GM21367 (cell line): ENCODE measurements around the gene TAOK1.
"Not testable (repeated sequence)": the region's sequence is repeated elsewhere in the genome, so short reads cannot be mapped to it uniquely, and the experiment has no call there.

Experiments used
- ATAC-seq: cut with Tn5 transposase; IDR thresholded peaks from one replicate; pipeline ENCODE4 v1.9.1; 2021; ENCODE audit not compliant: unreplicated experiment

TAOK1 gene

DNA sequence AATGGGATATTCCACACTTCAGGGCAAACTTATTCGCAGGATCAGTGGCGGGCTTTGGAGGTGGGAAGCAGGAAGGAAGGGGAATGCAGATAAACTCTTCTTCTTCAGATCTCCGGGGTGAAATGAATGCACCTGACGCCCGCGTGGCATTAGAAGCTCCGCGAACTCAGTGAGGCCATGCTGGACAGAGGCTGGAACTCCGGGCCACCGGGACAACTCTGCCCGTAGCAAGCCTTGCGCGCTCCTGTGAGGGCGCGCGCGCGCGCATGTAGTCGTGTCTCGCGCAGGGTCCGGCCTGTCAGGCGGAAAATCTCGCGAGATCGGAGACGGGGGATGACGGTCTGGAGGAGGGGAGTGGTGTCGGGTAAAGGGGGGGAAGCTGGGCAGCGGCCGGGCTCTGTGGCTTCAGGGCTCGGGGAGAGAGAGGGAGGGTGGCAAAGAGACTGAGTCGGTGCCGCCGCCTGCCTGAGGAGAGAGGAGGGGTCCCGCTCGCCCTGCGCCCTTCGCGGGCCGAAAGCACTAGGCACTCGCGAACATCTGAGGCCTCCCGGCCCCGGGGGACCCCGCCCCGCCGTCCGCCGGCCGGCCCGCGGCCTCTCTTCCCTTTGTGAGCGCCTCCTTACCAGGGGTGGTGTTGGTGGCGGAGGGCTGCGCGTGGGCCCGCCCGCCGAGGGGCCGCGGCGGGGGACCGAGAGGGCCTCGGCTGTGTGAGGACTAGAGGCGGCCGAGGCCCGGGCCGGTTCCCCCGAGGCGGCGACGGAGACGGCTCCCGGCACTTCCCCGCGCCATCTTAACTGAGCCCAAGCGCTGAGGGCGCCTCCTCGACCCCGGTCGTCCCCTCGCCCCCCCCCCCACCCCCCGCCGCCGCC lies at the start of gene TAOK1:
TAOK1 (plus strand) TSS at position 382 of the 869 bp plus-strand sequence. CDS start 61,186 bp downstream, outside the sequence.
- ATAC-seq, result peak; percentile 66

DNA sequence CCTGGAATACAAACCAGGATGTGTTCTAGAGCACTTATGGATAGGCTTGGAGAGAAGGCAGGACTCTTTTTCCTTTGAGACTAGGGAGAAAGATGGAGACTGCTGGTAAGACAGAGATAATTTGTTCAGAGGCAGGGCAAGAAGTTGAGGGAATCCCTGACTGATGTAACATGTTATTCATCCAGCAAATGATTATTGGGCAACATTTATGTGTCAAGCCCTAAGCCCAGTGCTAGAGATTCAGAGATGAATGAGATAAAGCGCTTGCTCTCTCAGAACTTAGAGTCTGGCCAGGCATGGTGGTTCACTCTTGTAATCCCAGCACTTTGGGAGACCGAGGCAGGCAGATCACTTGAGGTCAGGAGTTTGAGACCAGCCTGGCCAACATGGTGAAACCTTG lies 48.4 kb upstream of the TAOK1 start:
- ATAC-seq, result no peak

DNA sequence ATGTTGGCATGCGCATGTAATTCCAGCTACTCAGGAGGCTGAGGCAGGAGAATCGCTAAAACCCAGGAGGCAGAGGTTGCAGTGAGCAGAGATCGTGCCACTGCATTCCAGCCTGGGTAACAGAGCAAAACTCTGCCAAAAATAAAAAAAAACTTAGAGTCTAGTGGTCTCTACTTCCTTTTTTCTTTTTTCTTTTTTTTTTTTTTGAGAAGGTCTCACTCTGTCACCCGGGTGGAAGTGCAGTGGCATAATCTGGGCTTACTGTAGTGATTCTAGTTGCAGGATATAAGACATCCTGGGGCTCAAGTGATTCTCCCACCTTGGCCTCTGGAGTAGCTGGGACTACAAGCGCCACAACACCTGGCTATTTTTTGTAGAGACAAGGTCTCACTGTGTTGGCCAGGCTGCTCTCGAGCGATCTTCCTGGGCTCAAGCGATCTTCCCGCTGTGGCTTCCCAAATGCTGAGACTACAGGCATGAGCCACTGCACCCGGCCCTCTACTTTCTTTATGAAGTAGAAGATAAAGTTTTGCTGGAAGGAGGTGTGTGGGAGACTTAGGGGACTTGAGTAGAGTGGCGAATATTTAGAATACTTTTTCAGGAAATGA lies 47.9 kb upstream of the TAOK1 start:
- ATAC-seq, result no peak

DNA sequence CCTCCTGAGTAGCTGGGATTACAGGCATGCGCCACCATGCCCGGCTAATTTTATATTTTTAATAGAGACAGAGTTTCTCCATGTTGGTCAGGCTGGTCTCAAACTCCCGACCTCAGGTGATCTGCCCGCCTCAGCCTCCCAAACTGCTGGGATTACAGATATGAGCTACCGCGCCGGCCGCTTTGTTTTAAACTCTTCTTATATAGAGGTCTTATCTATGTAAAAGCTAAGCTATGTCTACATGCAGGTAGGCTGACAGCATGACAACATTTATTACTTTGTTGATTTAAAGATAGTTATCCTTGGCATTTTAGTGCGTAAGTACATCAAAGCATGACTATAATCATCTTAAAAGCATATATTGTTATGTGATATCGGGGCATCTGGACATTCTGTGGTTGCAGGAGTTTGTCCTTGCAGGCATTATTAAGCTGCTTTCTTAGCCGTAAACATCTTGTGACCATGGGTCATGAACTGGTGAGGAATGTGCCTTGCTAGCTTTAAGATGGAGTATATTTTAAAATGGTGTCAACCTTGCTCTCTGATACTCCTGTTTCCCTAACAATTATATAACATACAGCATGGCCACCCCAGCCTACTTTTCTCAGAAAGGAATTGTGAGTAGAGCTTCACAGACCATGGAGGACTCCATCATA lies 45.8 kb upstream of the TAOK1 start:
- ATAC-seq, result no peak

DNA sequence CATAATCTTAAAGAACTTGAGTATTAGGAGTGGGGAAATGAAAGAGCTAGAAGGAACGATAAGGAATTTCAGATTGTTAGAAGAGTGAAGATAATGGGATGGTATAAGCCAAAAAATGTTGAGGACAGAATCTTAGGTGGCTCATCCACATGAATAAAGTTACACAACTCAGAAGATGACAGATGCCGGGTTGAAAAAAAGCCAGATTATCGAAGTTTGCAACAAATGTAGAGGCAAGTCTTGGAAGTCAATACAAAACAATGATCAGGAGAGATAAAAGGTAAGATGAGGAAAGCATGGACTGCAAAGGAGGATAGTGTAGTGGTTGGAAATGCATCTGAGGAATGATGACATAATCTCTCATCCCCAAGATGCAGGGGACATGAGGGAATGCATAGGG lies 45.1 kb upstream of the TAOK1 start:
- ATAC-seq, result no peak

DNA sequence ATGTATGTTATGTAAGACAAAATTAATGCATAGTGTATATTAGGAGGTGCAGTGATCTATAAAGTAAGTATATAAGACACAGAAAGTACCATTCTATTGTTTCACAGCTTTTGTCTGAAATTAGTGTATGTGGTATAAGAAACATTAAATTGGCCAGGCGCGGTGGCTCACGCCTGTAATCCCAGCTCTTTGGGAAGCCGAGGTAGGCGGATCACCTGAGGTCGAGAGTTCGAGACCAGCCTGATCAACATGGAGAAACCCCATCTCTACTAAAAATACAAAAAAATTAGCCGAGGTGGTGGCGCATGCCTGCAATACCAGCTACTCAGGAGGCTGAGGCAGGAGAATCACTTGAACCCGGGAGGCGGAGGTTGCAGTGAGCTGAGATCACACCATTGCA lies 44.7 kb upstream of the TAOK1 start:
- ATAC-seq, result not testable (repeated sequence)

DNA sequence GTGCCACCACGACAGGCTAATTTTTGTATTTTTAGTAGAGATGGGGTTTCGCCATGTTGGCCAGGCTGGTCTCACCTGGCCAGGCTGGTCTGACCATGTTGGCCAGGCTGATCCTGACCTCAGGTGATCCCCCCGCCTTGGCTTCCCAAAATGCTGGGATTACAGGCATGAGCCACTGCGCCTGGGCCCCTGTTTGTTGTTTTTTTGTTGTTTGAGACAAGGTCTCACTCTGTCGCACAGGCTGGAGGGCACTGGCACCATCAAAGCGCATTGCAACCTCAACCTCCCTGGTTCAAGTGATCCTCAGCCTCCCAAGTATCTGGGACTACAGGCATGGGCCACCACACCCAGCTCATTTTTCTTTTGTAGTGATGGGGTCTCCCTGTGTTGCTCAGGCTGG lies 43.7 kb upstream of the TAOK1 start:
- ATAC-seq, result no peak

DNA sequence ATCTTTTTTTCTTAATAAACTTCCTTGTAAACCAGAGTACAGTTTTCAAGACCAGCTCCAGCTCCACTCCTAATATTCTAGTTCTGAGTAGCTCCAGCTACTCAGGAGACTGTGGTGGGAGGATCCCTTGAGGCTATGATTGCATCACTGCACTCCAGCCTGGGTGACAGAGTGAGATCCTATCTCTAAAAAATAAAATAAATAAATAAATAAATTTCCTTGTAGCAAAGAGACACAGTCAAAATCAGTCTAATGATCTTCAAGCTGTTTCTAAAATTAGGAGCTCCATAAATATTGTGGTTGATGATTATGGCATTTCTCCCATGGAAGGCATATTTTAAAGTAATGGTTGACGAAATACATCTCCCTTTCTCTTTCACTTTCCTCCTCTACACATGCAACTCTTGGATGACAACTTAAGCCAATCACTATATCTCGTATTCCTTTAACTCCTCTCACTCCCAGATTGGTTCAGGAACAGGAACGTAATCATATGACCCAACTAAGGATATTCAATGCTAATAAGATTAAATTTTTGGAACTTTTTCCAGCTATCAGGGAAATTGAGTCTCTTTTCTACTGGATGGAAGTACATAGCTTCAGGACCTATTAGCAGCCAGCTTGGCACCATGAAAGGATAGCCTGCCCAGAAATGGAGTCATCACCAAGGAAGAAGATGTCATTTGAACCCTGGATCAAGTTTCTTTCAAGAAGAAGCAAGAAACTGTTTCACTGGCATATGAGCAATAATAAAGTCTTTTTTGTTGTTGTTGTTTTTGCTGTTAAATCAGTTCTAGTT lies 42.1 kb upstream of the TAOK1 start:
- no peak for ATAC-seq

DNA sequence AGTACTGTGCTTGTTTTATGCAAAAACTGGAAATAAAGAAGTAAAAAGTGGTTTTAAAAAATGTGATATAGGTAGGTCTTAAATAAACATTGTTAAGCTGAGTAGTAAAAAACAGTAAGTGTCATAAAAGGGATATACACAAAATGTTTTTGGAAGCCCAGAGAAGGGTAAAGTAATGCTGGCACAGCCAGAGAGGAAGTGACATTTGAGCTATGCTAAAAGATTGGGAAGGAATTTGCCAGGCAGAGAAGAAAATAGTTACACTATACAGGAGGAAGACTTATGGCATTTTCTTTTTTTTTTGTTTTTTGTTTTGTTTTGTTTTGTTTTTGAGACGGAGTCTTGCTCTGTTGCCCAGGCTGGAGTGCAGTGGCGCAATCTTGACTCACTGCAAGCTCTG lies 40.8 kb upstream of the TAOK1 start:
- ATAC-seq, result no peak

DNA sequence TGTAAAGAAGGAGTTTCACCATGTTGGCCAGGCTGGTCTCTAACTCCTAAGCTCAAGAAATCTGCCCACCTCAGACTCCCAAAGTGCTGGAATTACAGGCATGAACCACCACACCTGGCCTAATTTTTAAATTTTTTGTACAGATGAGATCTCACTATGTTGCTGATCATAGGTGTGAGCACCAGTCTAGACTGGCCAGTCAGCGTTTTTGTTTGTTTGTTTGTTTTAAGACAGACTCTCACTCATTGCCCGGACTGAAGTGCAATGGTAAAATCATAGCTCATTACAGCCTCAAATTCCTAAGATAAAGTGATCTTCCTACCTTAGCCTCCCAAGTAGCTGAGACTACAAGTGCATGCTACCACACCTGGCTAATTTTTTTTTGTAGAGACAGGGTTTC lies 38.0 kb upstream of the TAOK1 start:
- no peak for ATAC-seq

DNA sequence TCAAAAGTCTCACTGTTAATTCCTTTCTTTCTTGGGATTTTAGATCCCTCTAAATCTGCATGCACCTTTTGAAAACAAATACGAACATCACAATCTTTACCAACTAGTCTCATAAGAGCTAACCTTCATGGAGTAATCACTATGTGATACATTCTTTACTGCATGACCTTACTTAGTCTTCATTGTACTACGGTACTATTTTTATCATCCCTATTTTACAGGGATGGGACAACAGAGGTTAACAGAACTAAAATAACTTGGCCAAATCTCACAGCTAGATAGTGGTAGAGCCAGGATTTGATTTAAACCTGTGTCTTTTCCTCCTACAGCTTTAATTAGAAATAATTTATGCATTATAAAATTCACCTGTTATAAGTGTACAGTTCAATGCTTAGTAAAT lies 32.9 kb upstream of the TAOK1 start:
- ATAC-seq, result no peak

DNA sequence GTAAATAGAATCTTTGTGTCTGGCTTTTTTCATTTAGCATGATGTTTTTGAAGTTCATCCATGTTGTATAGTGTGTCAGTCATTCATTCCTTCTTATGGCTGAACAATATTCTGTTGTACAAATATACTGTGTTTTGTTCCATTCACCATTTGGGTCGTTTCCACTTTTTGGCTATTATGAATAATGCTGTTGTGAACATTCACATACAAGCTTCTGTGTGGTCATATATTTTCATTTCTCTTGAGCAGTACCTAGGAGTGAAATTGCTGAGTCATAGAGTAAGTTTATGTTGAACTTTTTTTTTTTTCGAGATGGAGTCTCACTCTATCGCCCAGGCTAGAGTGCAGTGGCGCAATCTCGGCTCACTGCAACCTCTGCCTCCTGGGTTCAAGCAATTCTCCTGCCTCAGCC lies 32.3 kb upstream of the TAOK1 start:
- ATAC-seq, result no peak

DNA sequence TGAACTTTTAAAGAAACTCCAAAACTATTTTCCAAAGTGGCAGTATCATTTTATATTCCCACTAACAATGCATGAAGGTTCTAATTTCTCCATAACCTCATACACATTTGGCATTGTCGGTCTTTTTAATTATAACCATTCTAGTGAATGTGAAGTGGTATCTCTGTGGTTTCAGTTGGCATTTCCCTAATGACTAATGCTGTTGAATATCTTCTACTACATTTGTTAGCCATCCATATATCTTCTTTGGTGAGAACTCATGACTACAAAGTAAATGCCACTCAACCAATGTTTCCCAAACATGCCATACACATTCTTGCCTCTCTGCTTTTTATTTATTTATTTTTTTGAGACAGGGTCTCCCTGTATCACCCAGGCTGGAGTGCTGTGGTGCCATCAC lies 31.7 kb upstream of the TAOK1 start:
- ATAC-seq, result no peak

DNA sequence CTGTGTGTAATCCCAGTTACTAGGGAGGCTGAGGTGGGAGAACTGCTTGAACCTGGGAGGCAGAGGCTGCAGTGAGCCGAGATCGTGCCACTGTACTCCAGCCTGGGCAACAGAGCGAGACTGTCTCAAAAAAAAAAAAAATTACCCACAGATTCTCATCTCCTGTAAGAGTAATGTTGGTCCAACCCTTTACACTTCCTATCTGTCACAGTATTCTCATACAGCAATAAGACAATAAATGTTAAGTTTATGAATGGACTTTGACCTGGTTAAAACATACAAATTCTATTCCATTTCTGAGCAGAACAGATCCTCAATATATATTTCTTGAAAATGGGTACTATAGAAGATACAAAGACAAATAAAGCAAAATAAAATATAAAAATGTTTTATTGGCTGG lies 30.4 kb upstream of the TAOK1 start:
- no peak for ATAC-seq

DNA sequence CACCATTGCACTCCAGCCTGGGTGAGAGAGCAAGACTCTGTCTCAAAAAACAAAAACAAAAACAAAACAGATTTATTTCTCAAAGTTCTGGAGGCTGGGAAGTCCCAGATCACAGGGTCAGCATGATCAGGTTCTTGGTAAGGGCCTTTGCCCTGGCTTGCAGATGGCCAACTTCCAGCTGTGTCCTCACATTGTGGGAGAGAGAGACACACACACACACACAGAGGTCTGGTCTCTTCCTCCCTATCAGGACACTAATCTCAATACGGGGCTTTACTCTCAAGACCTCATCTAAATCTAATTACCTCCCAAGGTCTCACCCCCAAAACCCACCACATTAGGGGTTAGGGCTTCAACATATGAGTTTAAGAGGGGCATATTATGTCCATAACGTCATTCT lies 26.4 kb upstream of the TAOK1 start:
- ATAC-seq, result no peak

DNA sequence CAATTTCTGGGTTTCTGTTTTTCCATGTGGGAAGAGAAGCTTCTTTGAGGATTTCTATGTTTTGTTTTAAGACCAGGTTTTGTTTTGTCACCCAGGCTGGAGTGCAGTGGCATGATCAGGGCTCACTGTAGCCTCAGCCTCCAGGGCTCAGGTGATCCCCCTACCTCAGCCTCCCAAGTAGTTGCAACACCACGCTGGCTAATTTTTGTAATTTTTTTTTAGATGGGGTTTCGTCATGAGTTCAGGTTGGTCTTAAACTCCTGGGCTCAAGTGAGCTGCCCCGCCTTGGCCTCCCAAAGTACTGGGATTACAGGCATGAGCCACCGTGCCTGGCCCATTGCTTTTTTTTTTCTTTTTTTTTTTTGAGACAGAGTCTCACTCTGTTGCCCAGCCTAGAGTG lies 25.5 kb upstream of the TAOK1 start:
- ATAC-seq, result no peak

DNA sequence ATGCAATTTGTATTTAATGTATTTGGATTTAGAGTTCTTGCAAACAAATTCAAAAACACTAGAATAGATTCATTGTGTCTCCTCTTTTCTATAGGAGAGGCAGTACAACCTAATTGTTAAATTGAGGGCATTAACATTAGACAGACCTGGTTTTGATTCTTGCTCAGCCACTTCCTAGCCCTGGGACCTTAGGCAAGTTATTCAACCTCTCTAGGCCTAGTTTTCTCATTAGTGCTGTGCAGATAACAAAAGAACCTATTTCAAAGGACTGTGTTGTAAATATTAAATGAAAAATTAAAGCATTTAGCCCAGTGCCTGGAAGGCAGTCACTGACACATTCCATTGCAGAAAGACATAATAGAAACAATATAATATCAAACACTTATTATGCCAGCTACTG lies 22.0 kb upstream of the TAOK1 start:
- no peak for ATAC-seq

DNA sequence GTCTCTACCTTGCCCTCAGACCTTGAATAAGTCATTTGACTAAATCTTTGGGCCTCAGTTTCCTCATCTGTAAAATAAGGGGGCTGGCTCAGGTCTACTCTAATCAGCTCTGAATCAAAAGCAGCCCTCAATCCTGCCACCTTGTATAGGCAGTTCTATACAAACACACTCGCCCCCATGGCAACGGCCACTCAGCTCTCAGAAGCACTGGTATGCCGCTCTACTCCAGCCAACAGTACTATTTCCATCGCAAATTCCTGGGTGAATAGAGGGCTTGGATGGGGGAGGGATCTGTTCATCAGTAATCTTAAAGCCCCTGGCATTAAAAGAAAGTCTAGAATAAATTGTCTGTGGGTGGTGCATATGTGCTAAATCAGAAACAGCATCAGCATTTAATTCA lies 21.2 kb upstream of the TAOK1 start:
- no peak for ATAC-seq

DNA sequence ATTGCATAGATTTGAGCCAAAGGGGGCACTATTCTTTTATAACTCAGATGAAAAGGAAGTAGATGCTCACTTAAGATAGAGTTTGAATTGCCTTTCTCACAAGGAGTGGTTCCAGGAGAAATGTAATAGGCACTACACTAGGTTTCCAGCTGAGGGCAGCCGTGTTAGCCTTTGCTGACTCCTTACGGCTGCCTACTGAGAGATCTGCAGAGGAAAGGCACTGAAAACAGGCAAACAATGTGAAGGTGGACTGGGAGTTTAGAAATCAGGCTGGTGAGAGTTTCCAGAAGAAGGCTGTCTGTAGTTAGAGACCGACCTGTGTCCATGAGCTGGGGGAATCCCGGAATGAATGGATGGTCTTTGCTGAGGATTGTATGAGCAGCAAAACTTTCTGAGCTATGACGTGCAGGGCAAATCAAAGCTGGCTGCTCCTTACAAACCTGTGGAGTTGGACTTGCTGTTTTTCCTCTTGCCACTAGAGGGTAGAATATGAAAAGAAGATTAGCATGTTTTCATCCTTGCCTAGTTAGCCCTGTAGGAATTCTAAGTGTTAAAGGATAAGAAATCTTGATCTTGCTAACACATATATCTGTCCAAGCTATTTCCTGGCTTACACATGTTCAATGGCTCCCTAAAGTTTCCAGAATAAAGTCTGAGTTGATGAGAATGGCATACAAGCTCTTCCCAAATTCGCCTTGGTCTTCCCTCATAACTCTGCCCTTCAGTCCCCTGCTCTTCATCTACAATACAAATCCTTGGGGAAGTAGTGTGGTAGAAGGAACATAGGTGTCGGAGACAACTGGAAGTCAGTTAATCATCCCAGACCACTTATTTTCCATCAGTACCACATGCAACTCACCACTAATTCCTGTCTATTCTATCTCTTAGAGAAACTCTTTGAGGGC lies 20.1 kb upstream of the TAOK1 start:
- ATAC-seq, result no peak

DNA sequence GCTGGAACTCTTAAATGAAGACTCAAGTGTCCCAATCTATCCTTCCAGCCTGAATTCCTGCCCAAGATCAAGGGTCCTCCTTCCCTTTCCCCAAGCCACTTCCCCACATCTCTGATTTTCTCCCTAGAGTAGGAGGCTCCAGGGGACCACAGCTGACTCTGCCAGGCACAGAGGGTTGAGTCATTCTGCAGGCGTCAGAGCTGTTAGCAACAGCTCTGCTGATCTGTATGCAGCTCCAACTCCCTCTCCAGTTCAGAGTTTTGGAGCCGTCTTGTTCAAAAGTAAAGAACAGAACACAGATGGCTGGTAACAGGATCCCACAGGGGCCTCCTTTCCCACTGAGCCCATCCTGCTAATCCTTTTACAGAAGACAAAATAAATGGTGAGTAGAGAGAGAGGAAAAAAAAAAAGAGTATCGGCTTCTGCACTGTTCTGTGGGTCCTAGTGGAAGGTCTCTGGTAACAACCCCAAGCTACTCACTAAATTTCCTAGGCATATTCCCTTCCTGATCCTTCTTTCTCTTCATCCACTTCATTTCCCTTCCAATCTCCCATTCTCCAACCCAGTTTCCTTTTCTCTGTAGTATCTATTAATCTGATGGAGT lies 13.4 kb upstream of the TAOK1 start:
- no peak for ATAC-seq
